HepG2 (cell line): ENCODE measurements around the gene SLC7A11. TPM values are rescaled to one million over a fixed set of nuclear protein-coding genes. Genes with fewer than 3 reads are reported as not detected.

Source experiments
- ATAC-seq: fragments of 200-7000 bp; cut with Tn5 transposase; 3 replicates; pipeline ENCODE4 v1.9.1; 2020; ENCODE audit warnings: mild to moderate bottlenecking, moderate library complexity
- BruUV-seq: library from RNA; stranded (reverse); fragments of 400-500 nt; replicated peaks from 2 replicates; lab custom pipeline; 2021; lab: Mats Ljungman, UMichigan
- CTCF ChIA-PET: fragments of 300-600 bp; formaldehyde crosslinking; extraction: SDS; loops from one replicate; lab custom pipeline; 2021; ENCODE audit warnings: low total read pairs, inconsistent platforms, low intra/inter-chr PET ratio; lab: Yijun Ruan, JAX
- POLR2A ChIA-PET: fragments of 350-600 bp; sonication (Branson Sonifier 250); formaldehyde crosslinking; loops from one replicate; lab custom pipeline; 2020; ENCODE audit warnings: antibody characterized with exemption, inconsistent platforms; lab: Yijun Ruan, JAX
- DNase-seq: peaks from one replicate; pipeline ENCODE4 v3.0.0-alpha.2; 2015; ENCODE audit warnings: low spot score
- FAIRE-seq: peaks from 3 replicates; lab custom pipeline; 2011; peaks lifted over from hg19 to GRCh38; lab: Jason Lieb, UNC
- H2AFZ ChIP-seq: one replicate; pipeline ENCODE4 v1.6.1; 2011; ENCODE audit warnings: low read length, inconsistent platforms
- H3K27ac ChIP-seq: fragments of 300-600 bp; 3 replicates; pipeline ENCODE4 v1.8.0; 2011; ENCODE audit warnings: mixed run types, mild to moderate bottlenecking, mixed read lengths, low read length, inconsistent platforms; ENCODE audit not compliant: insufficient read depth; ENCODE audit errors: extremely low read length
- H3K27me3 ChIP-seq, 2 experiments: fragments of 200-600 bp in 1 of 2; 2 replicates in 1 of 2; 3 replicates in 1 of 2; pipeline versions ENCODE4 v1.6.0 to v1.8.0; 2011; ENCODE audit warnings: low read length in 2 of 2, mild to moderate bottlenecking in 2 of 2, moderate library complexity in 2 of 2, inconsistent platforms in 1 of 2; ENCODE audit not compliant: insufficient read depth in 2 of 2, control insufficient read depth in 1 of 2
- H3K36me3 ChIP-seq, 2 experiments: fragments of 200-600 bp in 1 of 2; replicated peaks in 1 of 2; 2 replicates in 1 of 2; 3 replicates in 1 of 2; pipeline versions ENCODE4 v1.5.1 to v1.8.0; 2011; ENCODE audit warnings: low read length in 2 of 2, inconsistent platforms in 1 of 2; ENCODE audit not compliant: insufficient read depth in 2 of 2, control insufficient read depth in 1 of 2
- H3K4me1 ChIP-seq: 2 replicates; pipeline ENCODE4 v1.5.1; 2012; ENCODE audit warnings: low read length, inconsistent platforms; ENCODE audit not compliant: insufficient read depth
- H3K4me2 ChIP-seq: 2 replicates; pipeline ENCODE4 v1.6.0; 2011; ENCODE audit warnings: low read depth, low read length, inconsistent platforms
- H3K4me3 ChIP-seq, 3 experiments: fragments of 200-600 bp in 1 of 3; sonication (generic), shearing (Covaris generic) in 1 of 3; replicated peaks in 1 of 3; 2 replicates each; pipeline ENCODE4 v1.5.1; 2011 to 2016; ENCODE audit warnings: low read length in 3 of 3, inconsistent platforms in 2 of 3, low read depth in 2 of 3, mild to moderate bottlenecking in 2 of 3, control low read depth in 1 of 3, mixed read lengths in 1 of 3; ENCODE audit not compliant: insufficient read depth in 1 of 3
- H3K79me2 ChIP-seq: one replicate; pipeline ENCODE4 v1.6.1; 2011; ENCODE audit warnings: low read length, inconsistent platforms; ENCODE audit not compliant: insufficient read depth
- H3K9ac ChIP-seq: 2 replicates; pipeline ENCODE4 v1.6.0; 2011; ENCODE audit warnings: mild to moderate bottlenecking, low read depth, low read length, inconsistent platforms; ENCODE audit not compliant: insufficient read depth
- H3K9me3 ChIP-seq: 2 replicates; pipeline ENCODE4 v1.5.1; 2012; ENCODE audit warnings: mild to moderate bottlenecking, low read length
- H4K20me1 ChIP-seq: 2 replicates; pipeline ENCODE4 v1.6.0; 2011; ENCODE audit warnings: inconsistent platforms, mild to moderate bottlenecking, low read length, moderate library complexity; ENCODE audit not compliant: insufficient read depth
- GTF3A ChIP-seq: sonication (generic); formaldehyde crosslinking; conservative IDR thresholded peaks from 2 replicates; pipeline ENCODE4 v1.4.0; 2020; ENCODE audit warnings: mild to moderate bottlenecking, missing genetic modification reagents
- HMGXB3 ChIP-seq: sonication (generic); formaldehyde crosslinking; IDR thresholded peaks from 2 replicates; pipeline ENCODE4 v1.4.0; 2020; ENCODE audit warnings: missing genetic modification reagents, borderline replicate concordance
- KDM5A ChIP-seq: fragments of 200-600 bp; sonication (generic); IDR thresholded peaks from 2 replicates; pipeline ENCODE4 v1.7.0; 2018; ENCODE audit warnings: antibody characterized with exemption, mild to moderate bottlenecking, low read length, borderline replicate concordance
- MTF1 ChIP-seq: sonication (generic); formaldehyde crosslinking; IDR thresholded peaks from 2 replicates; pipeline ENCODE4 v1.5.0; 2020; ENCODE audit warnings: missing genetic modification reagents
- RBM22 ChIP-seq: fragments of 200-400 bp; formaldehyde crosslinking; optimal IDR thresholded peaks from 2 replicates; pipeline ENCODE3; 2017; ENCODE audit warnings: mild to moderate bottlenecking, low read length, moderate library complexity
- SMAD3 ChIP-seq: sonication (generic); formaldehyde crosslinking; IDR thresholded peaks from 2 replicates; pipeline ENCODE4 v1.4.0; 2020; ENCODE audit warnings: missing genetic modification reagents
- STAG1 ChIP-seq: sonication (generic); formaldehyde crosslinking; IDR thresholded peaks from 2 replicates; pipeline ENCODE4 v1.4.0; 2020; ENCODE audit warnings: missing genetic modification reagents
- TOPORS ChIP-seq: sonication (generic); formaldehyde crosslinking; IDR thresholded peaks from 2 replicates; pipeline ENCODE4 v1.8.0; 2023; ENCODE audit warnings: mild to moderate bottlenecking, missing genetic modification reagents
- XBP1 ChIP-seq: sonication (generic); formaldehyde crosslinking; IDR thresholded peaks from 2 replicates; pipeline ENCODE4 v1.5.0; 2020; ENCODE audit warnings: missing genetic modification reagents
- ZFP36 ChIP-seq: fragments of 150-350 bp; IDR thresholded peaks from 2 replicates; pipeline ENCODE4 v1.6.1; 2018; ENCODE audit warnings: borderline replicate concordance, low read length, low read depth; ENCODE audit not compliant: partially characterized antibody
- ZNF362 ChIP-seq: sonication (generic); formaldehyde crosslinking; IDR thresholded peaks from 2 replicates; pipeline ENCODE4 v1.4.0; 2020; ENCODE audit warnings: missing genetic modification reagents, mild to moderate bottlenecking, borderline replicate concordance
- WGBS: methylation state at CpG from one replicate; pipeline ENCODE4 v1.1.6; 2017; ENCODE audit warnings: low lambda C conversion rate; 5-methylcytosine and 5-hydroxymethylcytosine counted together
- in situ Hi-C: cut with HindIII; loops from 2 replicates; pipeline ENCODE4 v1.10.0; 2017; ENCODE audit warnings: low pct_unique_long_range_greater_than_20kb; ENCODE audit not compliant: extremely low pct_ligation_motif_present
- intact Hi-C: fragments of 100-400 bp; cut with micrococcal nuclease; formaldehyde crosslinking; loops from one replicate; pipeline ENCODE4 v1.10.0; 2022; ENCODE audit not compliant: unreplicated experiment
- polyA plus RNA-seq, 8 experiments: library from polyadenylated mRNA; depleted of rRNA in 3 of 8; stranded (reverse) in 7 of 8; unstranded in 1 of 8; fragments of >200 nt; fragmentation: Illumina TruSeq in 4 of 8; extraction: Trizol in 4 of 8; gene quantifications; 2 replicates each; pipeline versions ENCODE4 v1.2.1 to v1.2.3, GENCODE V29; 2011 to 2016; ENCODE audit warnings: low read depth in 4 of 8, missing spikeins in 1 of 8, mixed read lengths in 1 of 8; ENCODE audit not compliant: insufficient read depth in 1 of 8
- total RNA-seq, 5 experiments: library from RNA; depleted of rRNA; stranded (reverse); fragments of >200 nt; fragmentation: Illumina TruSeq; extraction: Trizol; gene quantifications; 2 replicates each; pipeline ENCODE4 v1.2.3, GENCODE V29; 2016; ENCODE audit warnings: low read depth in 1 of 5

The SLC7A11 gene
- total and polyA plus RNA-seq, 2 of the 13 experiments (the other 11 are each of a cell fraction or from before 2014, with no cell fraction given), result 15.7 to 17.5 TPM

- Histone ChIP-seq H3K4me2 (no peak overlapping the region), H3K9me3 (no peaks in the 10 kb centered on the region), H3K79me2 (no peaks in the 10 kb centered on the region), H3K27me3 (no peaks in the 10 kb centered on the region), H4K20me1 (no peaks in the 10 kb centered on the region), H3K4me1 (no peaks in the 10 kb centered on the region), H3K36me3 (peaks cover 16 to 90% of the 10 kb centered on the region in 2 experiments), H3K27ac (no peak overlapping the region), H3K4me3 (no peak overlapping the region), H2AFZ (no peak overlapping the region), H3K9ac (no peak overlapping the region)
- DNase-seq, result no peak
- ATAC-seq, result no peak
- 92% methylated on average over 2 of the region's 2 CpGs for WGBS
- no TSS peak for BruUV-seq
- no peak for FAIRE-seq
- CTCF ChIA-PET, result no interaction called here
- TF ChIP-seq KDM5A (no peak), RBM22 (peak; percentile 63)
- POLR2A ChIA-PET, result no interaction called here
- intact Hi-C loops (no loop called here), in situ Hi-C loops (no loop called here)
These were observed 64.7 kb downstream of the SLC7A11 start for GRCh38 chr4:138177278-138177968.

- ATAC-seq, result no peak
- FAIRE-seq, result no peak
- H3K27ac ChIP-seq, result no peak overlapping the region
- TF ChIP-seq HMGXB3 (CRISPR knock-in tag) (no peak), XBP1 (CRISPR knock-in tag) (no peak), MTF1 (CRISPR knock-in tag) (no peak), GTF3A (CRISPR knock-in tag) (no peak), STAG1 (peak; percentile 15; the same call in 1 of the 2 replicates), RBM22 (peak; percentile 73), ZNF362 (CRISPR knock-in tag) (no peak), TOPORS (CRISPR knock-in tag) (no peak), ZFP36 (no peak), SMAD3 (CRISPR knock-in tag) (no peak)
These were observed 67.0 kb downstream of the SLC7A11 start for GRCh38 chr4:138174981-138175794.

More at GRCh38 chr4:138174981-138175794, 67.0 kb downstream of the SLC7A11 start:
- Histone ChIP-seq H3K9ac (no peak overlapping the region), H2AFZ (no peak overlapping the region), H4K20me1 (no peaks in the 10 kb centered on the region), H3K27me3 (no peaks in the 10 kb centered on the region), H3K4me2 (no peak overlapping the region), H3K36me3 (peaks cover 11 to 83% of the 10 kb centered on the region in 2 experiments), H3K9me3 (no peaks in the 10 kb centered on the region), H3K79me2 (no peaks in the 10 kb centered on the region), H3K4me3 (no peak overlapping the region), H3K4me1 (no peaks in the 10 kb centered on the region)
- POLR2A ChIA-PET, result no interaction called here
- intact Hi-C loops (no loop called here), in situ Hi-C loops (no loop called here)
- CTCF ChIA-PET, result no interaction called here
- no TSS peak for BruUV-seq
- no peak for DNase-seq
- WGBS, result 93% methylated on average over 5 of the region's 5 CpGs
